BE2C (cell line): ENCODE data around the gene FCRL5.

Experiments used
- DNase-seq: peaks from one replicate; pipeline ENCODE4 v3.0.0-alpha.2; 2020
- H3K27me3 ChIP-seq: fragments of 250-450 bp; sonication (Bioruptor Pico); 2 replicates; pipeline ENCODE4 v1.5.1; 2020; ENCODE audit warnings: mild to moderate bottlenecking
- H3K36me3 ChIP-seq: fragments of 250-450 bp; sonication (Bioruptor Pico); 2 replicates; pipeline ENCODE4 v1.5.1; 2020; ENCODE audit warnings: mild to moderate bottlenecking
- H3K4me1 ChIP-seq: fragments of 250-450 bp; sonication (Bioruptor Pico); 2 replicates; pipeline ENCODE4 v1.5.1; 2020
- H3K4me3 ChIP-seq: 2 replicates; pipeline ENCODE4 v1.5.1; 2011; ENCODE audit warnings: low read depth, low read length
- H3K9me3 ChIP-seq: fragments of 250-450 bp; sonication (Bioruptor Pico); 2 replicates; pipeline ENCODE4 v1.5.1; 2020
- CTCF ChIP-seq: IDR thresholded peaks from 2 replicates; pipeline ENCODE4 v1.5.1; 2012; ENCODE audit warnings: mild to moderate bottlenecking, low read depth, low read length

Gene FCRL5

GRCh38 chr1:157496121-157496526, 56.2 kb downstream of the FCRL5 start:
- no peaks in the 10 kb centered on the region for H3K9me3 ChIP-seq

GRCh38 chr1:157495285-157495684, 57.0 kb downstream of the FCRL5 start:
- H3K36me3 ChIP-seq: no peaks in the 10 kb centered on the region
- no peaks in the 10 kb centered on the region for H3K4me1 ChIP-seq
- no peak for TF ChIP-seq CTCF
- DNase-seq: no peak
- H3K4me3 ChIP-seq: no peak overlapping the region
- no peaks in the 10 kb centered on the region for H3K9me3 ChIP-seq
- H3K27me3 ChIP-seq: peaks cover 15% of the 10 kb centered on the region; the same call in 1 of the 2 replicates

More at GRCh38 chr1:157496121-157496526, 56.2 kb downstream of the FCRL5 start:
- H3K4me1 ChIP-seq: no peaks in the 10 kb centered on the region
- no peaks in the 10 kb centered on the region for H3K36me3 ChIP-seq
- H3K4me3 ChIP-seq: no peak overlapping the region
- TF ChIP-seq CTCF: peak; percentile 88
- DNase-seq: peak; percentile 29
- peaks cover 15% of the 10 kb centered on the region; the same call in 1 of the 2 replicates for H3K27me3 ChIP-seq

GRCh38 chr1:157494093-157494492, 58.2 kb downstream of the FCRL5 start:
- H3K27me3 ChIP-seq: peaks cover 3% of the 10 kb centered on the region; the same call in 1 of the 2 replicates
- no peak for TF ChIP-seq CTCF
- no peak overlapping the region for H3K4me3 ChIP-seq
- H3K4me1 ChIP-seq: no peaks in the 10 kb centered on the region
- no peaks in the 10 kb centered on the region for H3K36me3 ChIP-seq
- no peaks in the 10 kb centered on the region for H3K9me3 ChIP-seq
- DNase-seq: no peak

GRCh38 chr1:157490467-157491165, 61.7 kb downstream of the FCRL5 start:
- TF ChIP-seq CTCF: peak; percentile 80
- no peaks in the 10 kb centered on the region for H3K36me3 ChIP-seq
- no peaks in the 10 kb centered on the region for H3K4me1 ChIP-seq
- DNase-seq: peak; percentile 76
- peaks cover 3% of the 10 kb centered on the region; the same call in 1 of the 2 replicates for H3K27me3 ChIP-seq
- no peak overlapping the region for H3K4me3 ChIP-seq
- H3K9me3 ChIP-seq: no peaks in the 10 kb centered on the region

GRCh38 chr1:157488156-157488555, 64.2 kb downstream of the FCRL5 start:
- H3K4me1 ChIP-seq: no peaks in the 10 kb centered on the region
- DNase-seq: no peak
- TF ChIP-seq CTCF: no peak
- no peak overlapping the region for H3K4me3 ChIP-seq
- no peaks in the 10 kb centered on the region for H3K27me3 ChIP-seq
- H3K9me3 ChIP-seq: no peaks in the 10 kb centered on the region
- H3K36me3 ChIP-seq: no peaks in the 10 kb centered on the region

GRCh38 chr1:157487504-157487903, 64.8 kb downstream of the FCRL5 start:
- H3K9me3 ChIP-seq: no peaks in the 10 kb centered on the region
- H3K27me3 ChIP-seq: no peaks in the 10 kb centered on the region
- H3K4me1 ChIP-seq: no peaks in the 10 kb centered on the region
- DNase-seq: no peak
- no peaks in the 10 kb centered on the region for H3K36me3 ChIP-seq
- TF ChIP-seq CTCF: no peak
- H3K4me3 ChIP-seq: no peak overlapping the region
